Transverse colon (tissue), 4 donors: ENCODE results near the gene MAD2L1BP. TPM values are rescaled to one million over a fixed set of nuclear protein-coding genes. Genes with fewer than 3 reads are reported as not detected.
"Not testable (repeated sequence)": the region's sequence is repeated elsewhere in the genome, so short reads cannot be mapped to it uniquely, and the experiment has no call there.

Experiments used
- DNase-seq: peaks from one replicate; pipeline ENCODE4 v3.0.0-alpha.2; 2019
- H3K27ac ChIP-seq, 4 donors: fragments of 200-600 bp; sonication (generic); 2 replicates each; pipeline ENCODE4 v1.5.1; 2016 to 2018; ENCODE audit warnings: inconsistent platforms in 4 of 4
- H3K27me3 ChIP-seq: fragments of 200-600 bp; sonication (generic); 2 replicates; pipeline ENCODE4 v1.5.1; 2017; ENCODE audit warnings: inconsistent platforms
- H3K36me3 ChIP-seq, 4 donors: fragments of 200-600 bp; sonication (generic); 2 replicates each; pipeline ENCODE4 v1.5.1; 2017 to 2019; ENCODE audit warnings: inconsistent platforms in 4 of 4
- H3K4me1 ChIP-seq, 4 donors: fragments of 200-600 bp; sonication (generic); 2 replicates each; pipeline ENCODE4 v1.5.1; 2017 to 2020; ENCODE audit warnings: inconsistent platforms in 4 of 4
- H3K4me3 ChIP-seq, 4 donors: fragments of 200-600 bp; sonication (generic); 1 replicate in 1 of 4; 2 replicates in 3 of 4; pipeline versions ENCODE4 v1.5.1 to v1.6.1; 2017 to 2019; ENCODE audit warnings: inconsistent platforms in 4 of 4
- H3K9me3 ChIP-seq, 2 donors: fragments of 200-600 bp; sonication (generic); 2 replicates each; pipeline ENCODE4 v1.5.1; 2017 to 2019; ENCODE audit warnings: inconsistent platforms in 2 of 2
- CTCF ChIP-seq, 5 experiments: fragments of 200-600 bp in 3 of 5; fragments of 450-650 bp in 2 of 5; sonication (generic) in 3 of 5; IDR thresholded peaks; 1 replicate in 2 of 5; 2 replicates in 3 of 5; pipeline ENCODE4 v1.5.1; 2016 to 2017; ENCODE audit warnings: antibody characterized with exemption in 5 of 5, inconsistent platforms in 3 of 5, mild to moderate bottlenecking in 2 of 5, moderate library complexity in 1 of 5
- EP300 ChIP-seq: sonication (generic); formaldehyde crosslinking; IDR thresholded peaks from one replicate; pipeline ENCODE4 v1.6.1; 2017; ENCODE audit warnings: antibody characterized with exemption, low read depth
- POLR2A ChIP-seq: fragments of 450-650 bp; IDR thresholded peaks from one replicate; pipeline ENCODE4 v1.6.1; 2016; ENCODE audit warnings: antibody characterized with exemption, mild to moderate bottlenecking, moderate library complexity
- POLR2AphosphoS5 ChIP-seq, 3 donors: sonication (generic); formaldehyde crosslinking; IDR thresholded peaks; one replicate each; pipeline ENCODE4 v1.6.1; 2016; ENCODE audit warnings: antibody characterized with exemption in 3 of 3
- WGBS, 2 donors: methylation state at CpG; one replicate each; pipeline ENCODE4 v1.1.5; 2018; ENCODE audit warnings: low coverage in 1 of 2; 5-methylcytosine and 5-hydroxymethylcytosine counted together
- in situ Hi-C, 4 donors: fragments of 200-750 bp; cut with MboI; loops; one replicate each; pipeline versions ENCODE4 v1.15.0 to v1.15.1; 2017; ENCODE audit warnings: low sequenced_read_pairs in 3 of 4, low pct_ligation_motif_present in 1 of 4, low pct_unique_long_range_greater_than_20kb in 1 of 4
- intact Hi-C: fragments of 100-400 bp; cut with DNase I; formaldehyde crosslinking; loops from one replicate; pipeline ENCODE4 v1.15.1; 2023; ENCODE audit warnings: low total_unique reads
- total RNA-seq, 4 donors: library from RNA; depleted of rRNA; stranded (reverse); fragments of >200 nt; gene quantifications; one replicate each; pipeline ENCODE4 v1.1.0, GENCODE V29; 2016

MAD2L1BP gene
- total RNA-seq, result 10 to 100 TPM in 3 of 4 donors, 1 to 10 TPM in 1; 10.0 to 61.0 (median 42.4) TPM

GRCh38 chr6:43635387-43636307 lies at the start of gene MAD2L1BP:
TSS of gene MAD2L1BP (plus strand) at chr6:43635840. CDS start at chr6:43635876, 36 bp downstream.
- peak; percentile 94 to 95 (median 94) for TF ChIP-seq POLR2AphosphoS5 (IDR thresholded peaks at IDR 0.05)
- TF ChIP-seq CTCF (IDR thresholded peaks at IDR 0.05), result no peak
- TF ChIP-seq EP300, result no peak
- peak; percentile 92 for TF ChIP-seq POLR2A
- DNase-seq, result peak; percentile 91
- intact Hi-C loops, result no loop called here
- in situ Hi-C loops, result no loop called here
- Histone ChIP-seq H3K4me1 (peaks cover 20 to 46% (median 33%) of the 10 kb centered on the region in 4 donors), H3K4me3 (peak within 1 kb of the TSS; percentile 75 to 97 (median 86)), H3K9me3 (no peaks in the 10 kb centered on the region), H3K36me3 (peaks cover 0 to 10% (median 4%) of the 10 kb centered on the region in 4 donors), H3K27ac (peak within 1 kb of the TSS; percentile 87 to 91 (median 90)), H3K27me3 (no peaks in the 10 kb centered on the region)
- WGBS, 2 donors, result 5% methylated on average over 48 of the region's 48 CpGs; no CpG with 5 or more reads in 1 of the 2 donors

GRCh38 chr6:43588194-43588593 lies 47.4 kb upstream of the MAD2L1BP start:
- Histone ChIP-seq H3K27me3 (no peaks in the 10 kb centered on the region), H3K4me3 (no peak overlapping the region), H3K36me3 (peaks cover 0 to 29% (median 13%) of the 10 kb centered on the region in 4 donors), H3K9me3 (no peaks in the 10 kb centered on the region), H3K4me1 (no peaks in the 10 kb centered on the region), H3K27ac (no peak overlapping the region)
- in situ Hi-C loops, result no loop called here
- WGBS, 2 donors, result 98 to 100% methylated on average over 1 to 5 of the region's 5 CpGs
- intact Hi-C loops, result no loop called here
- no peak for DNase-seq
- TF ChIP-seq POLR2AphosphoS5 (IDR thresholded peaks at IDR 0.05) (no peak), CTCF (IDR thresholded peaks at IDR 0.05) (no peak), POLR2A (no peak), EP300 (no peak)

GRCh38 chr6:43589564-43589963 lies 46.1 kb upstream of the MAD2L1BP start:
- H3K9me3 ChIP-seq, intact Hi-C loops, H3K27ac ChIP-seq, H3K4me3 ChIP-seq, H3K4me1 ChIP-seq, DNase-seq, in situ Hi-C loops, H3K27me3 ChIP-seq: not testable (repeated sequence)
- 80 to 94% methylated on average over 1 of the region's 1 CpG for WGBS, 2 donors
- H3K36me3 ChIP-seq, result peaks cover 0 to 17% (median 6%) of the 10 kb centered on the region in 4 donors

- Histone ChIP-seq H3K4me3 (no peak overlapping the region), H3K4me1 (no peaks in the 10 kb centered on the region), H3K27me3 (no peaks in the 10 kb centered on the region), H3K27ac (no peak overlapping the region), H3K9me3 (no peaks in the 10 kb centered on the region), H3K36me3 (peaks cover 0 to 4% (median 0%) of the 10 kb centered on the region in 4 donors)
- in situ Hi-C loops (no loop called here), intact Hi-C loops (no loop called here)
- no peak for TF ChIP-seq EP300
- no peak for TF ChIP-seq CTCF (IDR thresholded peaks at IDR 0.05)
- TF ChIP-seq POLR2AphosphoS5 (IDR thresholded peaks at IDR 0.05), result no peak
- no peak for TF ChIP-seq POLR2A
- WGBS, 2 donors, result 77 to 86% methylated on average over 1 of the region's 1 CpG
- no peak for DNase-seq
These were observed 41.7 kb upstream of the MAD2L1BP start for GRCh38 chr6:43593938-43594337.
